ENCODE measurements around the gene MBD4. TPM values are rescaled to one million over a fixed set of nuclear protein-coding genes. Genes with fewer than 3 reads are reported as not detected.

Gene MBD4
- total RNA-seq, 1 experiment from 2014 or later = 40.1 TPM

DNA sequence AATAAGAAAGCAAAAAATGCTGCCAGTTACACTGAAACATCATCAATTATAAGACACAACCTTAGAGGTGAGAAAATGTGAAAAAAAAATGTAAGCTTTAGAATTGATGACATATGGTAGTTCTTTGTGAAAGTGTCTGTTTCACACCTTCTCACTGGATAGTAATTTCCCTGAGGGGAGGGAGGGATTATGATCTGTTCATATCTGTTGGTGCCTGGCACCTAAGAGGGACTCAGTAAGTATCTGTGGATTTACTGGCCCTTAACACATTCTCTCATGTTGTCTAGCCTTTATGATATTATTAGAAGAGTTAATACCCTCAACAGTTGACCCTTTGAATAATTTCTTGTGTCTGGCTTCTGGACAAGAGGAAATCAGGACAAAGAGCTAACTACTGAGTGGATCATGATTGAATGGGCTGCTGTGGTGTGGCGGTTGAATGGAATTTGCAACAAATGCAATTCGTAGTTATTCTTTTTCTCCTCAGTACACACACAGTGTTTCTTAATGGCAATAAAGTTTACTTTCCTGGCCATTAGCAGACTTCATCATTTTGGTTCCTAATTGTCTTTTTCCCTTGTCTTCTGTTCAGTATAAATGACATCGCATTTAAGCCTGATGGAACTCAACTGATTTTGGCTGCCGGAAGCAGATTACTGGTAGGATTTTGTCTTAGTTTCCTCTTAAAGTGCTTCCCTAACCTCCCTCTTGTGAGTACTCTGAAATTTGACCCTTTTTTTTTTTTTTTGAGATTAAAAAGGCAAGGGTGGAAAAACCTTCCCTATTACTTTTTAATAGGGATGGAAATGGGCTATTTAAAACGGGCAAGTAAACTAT lies 9.7 kb upstream of the MBD4 start:
- H3K27ac Mint-ChIP-seq = peak overlapping the region in 1 of 3 experiments; percentile 84; a peak in 2 of 7 replicates
- H2BK20ac ChIP-seq (ENCODE audit: low read depth, low read length, poor library complexity, severe bottlenecking) = no peak overlapping the region

More for the DNA sequence above, 9.7 kb upstream of the MBD4 start:
- Mint-ChIP-seq H3K27me3 (ENCODE audit: low read depth) (no peaks in the 10 kb centered on the region), H3K4me1 (peaks cover 35 to 38% of the 10 kb centered on the region in 2 experiments), H3K4me3 (no peak overlapping the region), H3K36me3 (ENCODE audit: insufficient read depth in 1 of 3, low read depth in 3 of 3) (peaks cover 4 to 20% (median 10%) of the 10 kb centered on the region in 3 experiments; a peak in 6 of 7 replicates), H3K9me3 (no peaks in the 10 kb centered on the region)
- no peaks in the 10 kb centered on the region for H3K79me2 ChIP-seq (ENCODE audit: insufficient read depth, low read length)
- no peaks in the 10 kb centered on the region for H4K20me1 ChIP-seq (ENCODE audit: control insufficient read depth, insufficient read depth, insufficient read length)
- no peak overlapping the region for H3K4ac ChIP-seq (ENCODE audit: low read depth, low read length)
- H3K79me1 ChIP-seq (ENCODE audit: insufficient read depth, low read depth, low read length, poor library complexity, severe bottlenecking) = no peaks in the 10 kb centered on the region
- no peak overlapping the region for H4K8ac ChIP-seq (replicated peaks; ENCODE audit: insufficient read length, low read depth, low read length)
- H2BK12ac ChIP-seq (ENCODE audit: insufficient read length, low read depth, low read length) = no peak overlapping the region
- H2AFZ ChIP-seq (ENCODE audit: low read length) = no peak overlapping the region
- no peaks in the 10 kb centered on the region for H3K9me3 ChIP-seq (ENCODE audit: control insufficient read depth, low read depth, low read length)
- peaks cover 3% of the 10 kb centered on the region; the same call in 1 of the 2 replicates for H3K4me1 ChIP-seq (ENCODE audit: insufficient read depth, low read length)
- no CpG with 5 or more reads among the region's 5 CpGs for WGBS (ENCODE audit: extremely low coverage, insufficient read length, low lambda C conversion rate)
- no peak for TF ChIP-seq CTCF (conservative IDR thresholded peaks at IDR 0.05)
- H3K18ac ChIP-seq (ENCODE audit: insufficient read length, low read depth, low read length) = no peak overlapping the region
- H3T11ph ChIP-seq (ENCODE audit: low read length) = no peak overlapping the region
- H2AK5ac ChIP-seq (ENCODE audit: insufficient read length, low read length) = no peak overlapping the region
- H3K4me2 ChIP-seq (ENCODE audit: insufficient read depth, insufficient read length, low read length) = no peak overlapping the region
- H2BK120ac ChIP-seq (ENCODE audit: low read depth, low read length, poor library complexity, severe bottlenecking) = no peak overlapping the region
- no peaks in the 10 kb centered on the region for H3K23me2 ChIP-seq (ENCODE audit: insufficient read length, low read depth, low read length, poor library complexity, severe bottlenecking)
- no peak overlapping the region for H3K27ac ChIP-seq (ENCODE audit: insufficient read length, low read depth, low read length)
- no peak overlapping the region for H4K5ac ChIP-seq (ENCODE audit: insufficient read length, low read depth, low read length)
- no peak overlapping the region for H2BK15ac ChIP-seq (ENCODE audit: low read depth, low read length)
- no peak overlapping the region for H4K91ac ChIP-seq (ENCODE audit: insufficient read length, low read depth, low read length)
- no peak overlapping the region for H3K9ac ChIP-seq (ENCODE audit: extremely low read depth, insufficient read length, low read length)
- H3K27me3 ChIP-seq (ENCODE audit: insufficient read depth, low read length) = no peaks in the 10 kb centered on the region
- H3K14ac ChIP-seq (ENCODE audit: insufficient read depth, low read length) = no peak overlapping the region
- DNase-seq = no peak
- no peak overlapping the region for H3K56ac ChIP-seq (ENCODE audit: insufficient read length, low read depth, low read length)
- no peak overlapping the region for H3K23ac ChIP-seq (ENCODE audit: insufficient read length, low read depth, low read length)
- no peak overlapping the region for H2BK5ac ChIP-seq (ENCODE audit: insufficient read length, low read length)

All from H9 (cell line).